OCI-LY1 (cell line): ENCODE results near the gene LEP.

Experiments
- CTCF ChIP-seq: fragments of 200-600 bp; sonication (generic), shearing (Covaris generic); IDR thresholded peaks from 2 replicates; pipeline ENCODE4 v1.5.1; 2017; ENCODE audit warnings: mild to moderate bottlenecking, antibody characterized with exemption, low read length, moderate library complexity, mixed read lengths
- EZH2 ChIP-seq: fragments of 200-600 bp; sonication (generic), shearing (Covaris generic); IDR thresholded peaks from 2 replicates; pipeline ENCODE4 v1.8.0; 2017; ENCODE audit warnings: borderline replicate concordance, mixed run types, mild to moderate bottlenecking, antibody characterized with exemption, low read length, moderate library complexity, mixed read lengths

- TF ChIP-seq CTCF (no peak), EZH2 (no peak)
Measured at GRCh38 chr7:128267595-128267924, 26.5 kb downstream of the LEP start.
